ENCODE measurements around the gene DNASE2. TPM values are rescaled to one million over a fixed set of nuclear protein-coding genes. Genes with fewer than 3 reads are reported as not detected.
A peak's percentile ranks its signal among the peaks of the same experiment; 100 is the strongest.

The DNASE2 gene
- total and polyA plus RNA-seq, 2 of the 8 experiments (the other 6 are each of a cell fraction or from before 2014, with no cell fraction given): 33.2 to 48.2 TPM

DNA sequence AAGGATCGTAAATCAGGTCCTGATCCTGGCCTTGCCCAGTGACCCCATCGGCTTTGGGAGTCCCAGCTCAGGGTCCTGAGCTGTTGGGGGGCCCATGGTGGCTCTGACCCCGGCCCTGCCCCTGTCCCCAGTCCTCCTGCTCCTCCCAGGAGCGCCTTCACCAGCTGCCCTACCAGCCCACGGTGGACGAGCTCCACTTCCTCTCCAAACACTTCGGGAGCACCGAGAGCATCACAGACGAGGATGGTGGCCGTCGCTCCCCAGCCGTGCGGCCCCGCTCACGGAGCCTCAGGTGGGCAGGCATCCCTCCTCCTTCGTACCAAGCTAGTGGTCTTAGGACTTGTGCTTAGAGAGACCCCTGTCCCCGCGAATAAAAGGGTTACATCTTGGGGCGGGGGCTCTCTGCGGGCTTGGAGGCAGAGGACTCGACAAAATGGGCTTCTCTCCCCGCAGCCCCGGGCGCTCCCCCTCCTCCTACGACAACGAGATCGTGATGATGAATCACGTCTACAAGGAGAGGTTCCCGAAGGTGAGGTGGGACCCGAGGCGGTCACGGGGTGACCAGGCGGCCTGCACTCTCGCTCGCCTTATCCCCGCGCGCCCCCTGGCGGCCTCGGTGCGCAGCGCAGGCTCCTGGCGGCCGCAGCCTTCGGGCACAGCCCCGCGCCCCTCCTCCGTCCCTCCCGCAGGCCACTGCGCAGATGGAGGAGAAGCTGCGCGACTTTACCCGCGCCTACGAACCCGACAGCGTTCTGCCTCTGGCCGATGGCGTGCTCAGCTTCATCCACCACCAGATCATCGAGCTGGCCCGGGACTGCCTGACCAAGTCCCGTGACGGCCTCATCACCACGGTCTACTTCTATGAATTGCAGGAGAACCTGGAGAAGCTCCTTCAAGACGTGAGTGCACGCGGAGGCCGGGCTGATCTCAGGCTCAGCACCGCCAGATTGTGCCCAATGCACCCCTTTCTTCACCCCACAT is 33.8 kb downstream of the DNASE2 start (continued):
- TF ChIP-seq RAD21 (IDR thresholded peaks at IDR 0.05 in 1 of 2, conservative IDR thresholded peaks at IDR 0.05 in 1 of 2; ENCODE audit: low read depth in 2 of 2, low read length in 2 of 2) (peak; percentile 92 to 94), SIX5 (IDR thresholded peaks at IDR 0.05; ENCODE audit: low read depth, low read length) (no peak), KDM5A (IDR thresholded peaks at IDR 0.05; ENCODE audit: low read length) (no peak), SRF (IDR thresholded peaks at IDR 0.05; ENCODE audit: low read depth, low read length) (no peak), YY1 (IDR thresholded peaks at IDR 0.05; ENCODE audit: low read depth, low read length) (0 out of 2 replicates have a peak, but pooled peaks have one; percentile 8), POLR2A (IDR thresholded peaks at IDR 0.05; ENCODE audit: control extremely low read depth in 1 of 2, low read depth in 2 of 2, low read length in 2 of 2) (no peak), KDM1A (IDR thresholded peaks at IDR 0.05; ENCODE audit: borderline replicate concordance, low read length) (no peak), SP1 (IDR thresholded peaks at IDR 0.05; ENCODE audit: low read depth, low read length) (0 out of 2 replicates have a peak, but pooled peaks have one; percentile 19), CHD1 (IDR thresholded peaks at IDR 0.05; ENCODE audit: low read depth, low read length) (no peak), JUND (IDR thresholded peaks at IDR 0.05; ENCODE audit: low read length) (0 out of 2 replicates have a peak, but pooled peaks have one; percentile 24), TEAD4 (IDR thresholded peaks at IDR 0.05; ENCODE audit: low read depth, low read length) (peak; percentile 3; the same call in 1 of the 2 replicates), JUN (IDR thresholded peaks at IDR 0.05; ENCODE audit: low read depth, low read length) (no peak), EZH2 (IDR thresholded peaks at IDR 0.05; ENCODE audit: low read depth, low read length, severe bottlenecking) (no peak), ASH2L (IDR thresholded peaks at IDR 0.05; ENCODE audit: low read length) (peak; percentile 16), KDM4A (IDR thresholded peaks at IDR 0.05; ENCODE audit: low read depth, low read length, severe bottlenecking) (no peak), TAF1 (IDR thresholded peaks at IDR 0.05; ENCODE audit: low read depth, low read length) (no peak), GTF2F1 (IDR thresholded peaks at IDR 0.05; ENCODE audit: borderline replicate concordance, low read depth, low read length) (no peak), RBBP5 (IDR thresholded peaks at IDR 0.05; ENCODE audit: borderline replicate concordance, low read depth, low read length) (0 out of 2 replicates have a peak, but pooled peaks have one; percentile 18), TBP (IDR thresholded peaks at IDR 0.05; ENCODE audit: low read depth, low read length) (no peak)
- TF ChIP-seq, protein P1, sequence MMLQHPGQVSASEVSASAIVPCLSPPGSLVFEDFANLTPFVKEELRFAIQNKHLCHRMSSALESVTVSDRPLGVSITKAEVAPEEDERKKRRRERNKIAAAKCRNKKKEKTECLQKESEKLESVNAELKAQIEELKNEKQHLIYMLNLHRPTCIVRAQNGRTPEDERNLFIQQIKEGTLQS (IDR thresholded peaks at IDR 0.05; ENCODE audit: insufficient read depth, low read depth, low read length): peak; percentile 46; the same call in 1 of the 2 replicates
- TF ChIP-seq, protein P2, sequence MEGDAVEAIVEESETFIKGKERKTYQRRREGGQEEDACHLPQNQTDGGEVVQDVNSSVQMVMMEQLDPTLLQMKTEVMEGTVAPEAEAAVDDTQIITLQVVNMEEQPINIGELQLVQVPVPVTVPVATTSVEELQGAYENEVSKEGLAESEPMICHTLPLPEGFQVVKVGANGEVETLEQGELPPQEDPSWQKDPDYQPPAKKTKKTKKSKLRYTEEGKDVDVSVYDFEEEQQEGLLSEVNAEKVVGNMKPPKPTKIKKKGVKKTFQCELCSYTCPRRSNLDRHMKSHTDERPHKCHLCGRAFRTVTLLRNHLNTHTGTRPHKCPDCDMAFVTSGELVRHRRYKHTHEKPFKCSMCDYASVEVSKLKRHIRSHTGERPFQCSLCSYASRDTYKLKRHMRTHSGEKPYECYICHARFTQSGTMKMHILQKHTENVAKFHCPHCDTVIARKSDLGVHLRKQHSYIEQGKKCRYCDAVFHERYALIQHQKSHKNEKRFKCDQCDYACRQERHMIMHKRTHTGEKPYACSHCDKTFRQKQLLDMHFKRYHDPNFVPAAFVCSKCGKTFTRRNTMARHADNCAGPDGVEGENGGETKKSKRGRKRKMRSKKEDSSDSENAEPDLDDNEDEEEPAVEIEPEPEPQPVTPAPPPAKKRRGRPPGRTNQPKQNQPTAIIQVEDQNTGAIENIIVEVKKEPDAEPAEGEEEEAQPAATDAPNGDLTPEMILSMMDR (IDR thresholded peaks at IDR 0.05; ENCODE audit: control extremely low read depth in 1 of 3, insufficient read depth in 1 of 3, low read depth in 1 of 3, low read length in 3 of 3): peak; percentile 96 to 99 (median 99)

Measured in H1 (cell line).